ENCODE results near the gene AP2A2.

Gene AP2A2

GRCh38 chr11:1059759-1060158 lies 134.1 kb downstream of the AP2A2 start:
- DNase-seq (ENCODE audit: low read depth): no peak

- DNase-seq (ENCODE audit: low read depth): no peak
Observed at GRCh38 chr11:1060410-1060809, 134.7 kb downstream of the AP2A2 start.

GRCh38 chr11:1060852-1061616 lies 135.4 kb downstream of the AP2A2 start:
- DNase-seq (ENCODE audit: low read depth): no peak

All from amniotic epithelial cell (primary cell).